ENCODE data around the gene CHID1. TPM values are rescaled to one million over a fixed set of nuclear protein-coding genes. Genes with fewer than 3 reads are reported as not detected.

The CHID1 gene
- total RNA-seq, 6 experiments from 2014 or later: 61.1 to 157 (median 78.7) TPM

DNA sequence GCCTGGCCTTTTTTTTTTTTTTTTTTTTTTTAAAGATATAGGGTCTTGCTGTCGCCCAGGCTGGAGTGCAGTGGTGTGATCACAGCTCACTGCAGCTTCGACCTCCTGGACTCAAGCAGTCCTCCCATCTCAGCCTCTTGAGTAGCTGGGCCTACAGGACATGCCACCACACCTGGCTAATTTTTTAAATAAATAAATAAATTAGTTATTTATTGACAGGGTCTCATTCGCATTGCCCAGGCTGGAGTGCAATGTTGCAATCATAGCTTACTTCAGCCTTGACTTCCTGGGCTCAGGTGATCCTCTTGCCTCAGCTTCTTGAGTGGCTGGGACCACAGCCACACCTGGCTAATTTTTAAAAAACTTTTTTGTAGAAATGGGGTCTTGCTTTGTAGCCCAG, 25.6 kb upstream of the CHID1 start:
- H3K4me1 ChIP-seq: peaks cover 0 to 67% (median 12%) of the 10 kb centered on the region in 4 donors

DNA sequence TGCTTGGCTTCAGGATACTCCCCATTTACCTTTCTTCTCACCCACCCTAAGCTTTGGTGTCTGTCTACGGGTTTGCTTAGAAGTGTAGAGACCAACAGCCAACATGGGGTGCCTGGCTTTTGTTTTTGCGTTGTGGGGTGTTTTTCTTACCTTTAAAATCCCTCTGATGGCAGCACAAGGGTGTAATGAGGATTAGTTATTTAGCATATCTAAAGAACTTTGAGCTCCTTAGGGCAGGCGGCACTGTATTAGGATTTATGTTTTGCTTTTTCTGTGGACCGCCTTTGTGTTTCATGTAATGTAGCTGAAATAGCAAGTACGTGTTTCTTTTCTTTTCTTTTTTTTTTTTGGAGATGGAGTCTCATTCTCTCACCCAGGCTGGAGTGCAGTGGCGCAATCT, 23.9 kb upstream of the CHID1 start:
- intact Hi-C loops (cut with DNase I): no loop called here
- H3K4me1 ChIP-seq: peaks cover 0 to 59% (median 7%) of the 10 kb centered on the region in 4 donors
- H3K36me3 ChIP-seq: no peaks in the 10 kb centered on the region
- DNase-seq (no peak), ATAC-seq (no peak)
- H3K27ac ChIP-seq: no peak overlapping the region
- WGBS (ENCODE audit: insufficient coverage, low coverage, low lambda C conversion rate, missing lambda C conversion rate): 57% methylated on average over 6 of the region's 6 CpGs
- no peaks in the 10 kb centered on the region for H3K9me3 ChIP-seq
- H3K27me3 ChIP-seq: no peaks in the 10 kb centered on the region
- no peak overlapping the region for H3K4me3 ChIP-seq
- TF ChIP-seq, protein P1, sequence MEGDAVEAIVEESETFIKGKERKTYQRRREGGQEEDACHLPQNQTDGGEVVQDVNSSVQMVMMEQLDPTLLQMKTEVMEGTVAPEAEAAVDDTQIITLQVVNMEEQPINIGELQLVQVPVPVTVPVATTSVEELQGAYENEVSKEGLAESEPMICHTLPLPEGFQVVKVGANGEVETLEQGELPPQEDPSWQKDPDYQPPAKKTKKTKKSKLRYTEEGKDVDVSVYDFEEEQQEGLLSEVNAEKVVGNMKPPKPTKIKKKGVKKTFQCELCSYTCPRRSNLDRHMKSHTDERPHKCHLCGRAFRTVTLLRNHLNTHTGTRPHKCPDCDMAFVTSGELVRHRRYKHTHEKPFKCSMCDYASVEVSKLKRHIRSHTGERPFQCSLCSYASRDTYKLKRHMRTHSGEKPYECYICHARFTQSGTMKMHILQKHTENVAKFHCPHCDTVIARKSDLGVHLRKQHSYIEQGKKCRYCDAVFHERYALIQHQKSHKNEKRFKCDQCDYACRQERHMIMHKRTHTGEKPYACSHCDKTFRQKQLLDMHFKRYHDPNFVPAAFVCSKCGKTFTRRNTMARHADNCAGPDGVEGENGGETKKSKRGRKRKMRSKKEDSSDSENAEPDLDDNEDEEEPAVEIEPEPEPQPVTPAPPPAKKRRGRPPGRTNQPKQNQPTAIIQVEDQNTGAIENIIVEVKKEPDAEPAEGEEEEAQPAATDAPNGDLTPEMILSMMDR (IDR thresholded peaks at IDR 0.05): no peak
- no peak for TF ChIP-seq POLR2A (IDR thresholded peaks at IDR 0.05)

More for the DNA sequence above, 25.6 kb upstream of the CHID1 start:
- Histone ChIP-seq H3K36me3 (no peaks in the 10 kb centered on the region), H3K27ac (peak overlapping the region in 2 of 3 donors; percentile 23 to 83), H3K4me3 (no peak overlapping the region), H3K27me3 (no peaks in the 10 kb centered on the region), H3K9me3 (no peaks in the 10 kb centered on the region)
- 35% methylated on average over 3 of the region's 3 CpGs for WGBS (ENCODE audit: insufficient coverage, low coverage, low lambda C conversion rate, missing lambda C conversion rate)
- intact Hi-C loops (cut with DNase I): no loop called here
- ATAC-seq: peak; percentile 55 to 82 (median 66)
- TF ChIP-seq, protein P1 (IDR thresholded peaks at IDR 0.05): no peak
- no peak for TF ChIP-seq POLR2A (IDR thresholded peaks at IDR 0.05)
- no peak for DNase-seq

DNA sequence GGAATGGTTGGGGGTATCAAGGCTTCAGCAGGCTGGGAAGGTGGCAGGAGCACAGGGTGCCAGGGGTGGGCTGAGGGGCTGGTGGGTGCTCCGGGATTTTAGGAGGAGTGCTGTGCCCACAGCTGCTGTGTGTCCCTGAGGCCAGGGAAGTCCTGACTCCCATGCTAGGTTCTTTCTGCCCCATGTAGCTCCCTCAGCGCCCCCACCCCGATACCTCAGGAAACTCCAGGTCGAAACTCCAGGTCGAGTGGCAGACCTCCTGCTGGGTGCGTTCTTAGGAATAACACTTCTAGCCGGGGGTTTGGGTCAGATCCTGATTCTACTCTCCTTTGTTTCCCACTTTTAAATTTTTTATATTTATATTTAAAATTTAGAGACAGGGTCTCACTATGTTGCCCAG, 23.3 kb upstream of the CHID1 start:
- intact Hi-C loops (cut with DNase I): no loop called here
- Histone ChIP-seq H3K4me1 (peaks cover 0 to 53% (median 6%) of the 10 kb centered on the region in 4 donors), H3K27ac (peak overlapping the region in 2 of 3 donors; percentile 16 to 49), H3K4me3 (no peak overlapping the region), H3K9me3 (no peaks in the 10 kb centered on the region), H3K27me3 (no peaks in the 10 kb centered on the region), H3K36me3 (no peaks in the 10 kb centered on the region)
- no peak for ATAC-seq
- 66% methylated on average over 5 of the region's 7 CpGs for WGBS (ENCODE audit: insufficient coverage, low coverage, low lambda C conversion rate, missing lambda C conversion rate)
- no peak for TF ChIP-seq POLR2A (IDR thresholded peaks at IDR 0.05)
- TF ChIP-seq, protein P1 (IDR thresholded peaks at IDR 0.05): no peak
- no peak for DNase-seq

DNA sequence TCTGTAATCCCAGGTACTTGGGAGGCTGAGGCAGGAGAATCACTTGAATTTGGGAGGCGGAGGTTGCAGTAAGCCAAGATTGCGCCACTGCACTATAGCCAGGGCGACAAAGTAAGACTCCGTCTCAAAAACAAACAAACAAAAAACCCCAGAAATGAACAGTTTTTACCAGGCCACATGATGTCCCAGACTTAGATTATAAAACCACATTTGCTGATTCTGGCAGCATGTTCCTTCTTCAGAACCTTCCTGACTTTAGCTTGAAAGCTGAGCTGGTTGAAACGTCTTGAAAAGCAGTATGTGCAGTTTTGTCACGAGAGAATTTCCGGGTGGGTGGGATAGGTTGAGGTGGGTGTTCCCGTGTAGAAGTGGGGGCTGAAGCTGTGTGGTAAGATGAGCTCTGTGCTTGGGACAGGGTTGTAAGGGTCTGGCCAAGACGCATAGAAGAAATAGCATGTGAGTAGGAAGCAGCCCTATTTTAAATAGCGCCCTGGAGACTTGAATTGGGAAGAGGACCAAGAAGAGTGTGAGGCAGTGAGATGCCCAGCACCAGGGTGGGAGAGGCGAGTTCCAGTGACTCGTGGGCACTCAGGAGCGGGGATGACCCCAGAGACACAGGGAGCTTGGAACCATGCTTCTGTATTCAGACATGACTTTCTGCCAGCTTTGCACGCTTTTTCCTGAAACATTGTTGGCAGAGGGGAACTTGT, 22.7 kb upstream of the CHID1 start:
- Histone ChIP-seq H3K4me1 (peaks cover 0 to 52% (median 7%) of the 10 kb centered on the region in 4 donors), H3K9me3 (no peaks in the 10 kb centered on the region), H3K4me3 (no peak overlapping the region), H3K27me3 (no peaks in the 10 kb centered on the region), H3K36me3 (no peaks in the 10 kb centered on the region), H3K27ac (peak overlapping the region; percentile 0 to 49 (median 31))
- DNase-seq: no peak
- WGBS (ENCODE audit: insufficient coverage, low coverage, low lambda C conversion rate, missing lambda C conversion rate): 42% methylated on average over 11 of the region's 14 CpGs
- peak in 1 of 4 donors; percentile 6 for ATAC-seq
- intact Hi-C loops (cut with DNase I): no loop called here
- TF ChIP-seq POLR2A (IDR thresholded peaks at IDR 0.05): no peak
- TF ChIP-seq, protein P1 (IDR thresholded peaks at IDR 0.05): no peak

All from right lobe of liver (tissue), 6 donors.